Adrenal gland (tissue), 12 donors: ENCODE data around the gene HAVCR1. TPM values are rescaled to one million over a fixed set of nuclear protein-coding genes. Genes with fewer than 3 reads are reported as not detected.
"Not testable (repeated sequence)": the region's sequence is repeated elsewhere in the genome, so short reads cannot be mapped to it uniquely, and the experiment has no call there.

Experiments used
- DNase-seq, 7 donors: peaks; one replicate each; pipeline ENCODE4 v3.0.0-alpha.2; 2019 to 2020
- H3K27ac ChIP-seq, 5 donors: fragments of 200-600 bp; sonication (generic) in 4 of 5; 1 replicate in 3 of 5; 2 replicates in 2 of 5; pipeline versions ENCODE4 v1.5.1 to v1.8.0; 2016 to 2020; ENCODE audit warnings: mild to moderate bottlenecking in 1 of 5
- H3K27me3 ChIP-seq: fragments of 200-600 bp; 2 replicates; pipeline ENCODE4 v1.8.0; 2021
- H3K36me3 ChIP-seq, 2 donors: fragments of 200-600 bp; replicated peaks in 1 of 2; 1 replicate in 1 of 2; 2 replicates in 1 of 2; pipeline versions ENCODE4 v1.5.1 to v1.8.0; 2018 to 2022
- H3K4me1 ChIP-seq, 2 donors: fragments of 200-600 bp; replicated peaks in 1 of 2; 1 replicate in 1 of 2; 2 replicates in 1 of 2; pipeline versions ENCODE4 v1.5.1 to v1.8.0; 2018 to 2021
- H3K4me3 ChIP-seq, 4 donors: fragments of 200-600 bp; sonication (generic) in 3 of 4; one replicate each; pipeline ENCODE4 v1.5.1; 2016 to 2018
- H3K9me3 ChIP-seq, 3 donors: fragments of 200-600 bp; sonication (generic) in 1 of 3; replicated peaks in 1 of 3; 1 replicate in 2 of 3; 2 replicates in 1 of 3; pipeline versions ENCODE4 v1.5.1 to v1.8.0; 2016 to 2021
- POLR2A ChIP-seq, 2 donors: fragments of 450-650 bp; IDR thresholded peaks; one replicate each; pipeline ENCODE4 v1.6.1; 2017; ENCODE audit warnings: antibody characterized with exemption in 2 of 2, mild to moderate bottlenecking in 2 of 2, moderate library complexity in 1 of 2
- WGBS, 4 donors: extraction: QIAGEN DNeasy Blood & Tissue Kit in 2 of 4; methylation state at CpG; one replicate each; pipeline versions ENCODE4 v1.1.5 to v1.1.7; 2013 to 2017; 5-methylcytosine and 5-hydroxymethylcytosine counted together
- intact Hi-C, 2 donors: fragments of 100-400 bp; cut with DNase I; formaldehyde crosslinking; loops; one replicate each; pipeline versions ENCODE4 v1.14.1 to v1.15.0; 2022 to 2023
- polyA plus RNA-seq, 3 donors: library from polyadenylated mRNA; stranded (reverse); fragments of 200-250 nt in 2 of 3; fragments of 350-450 nt in 1 of 3; fragmentation: Illumina TruSeq in 1 of 3; extraction: RNeasy Lipid Tissue Mini Kit (QIAGEN cat#74804) in 1 of 3; gene quantifications; one replicate each; pipeline ENCODE4 v1.2.3, GENCODE V29; 2013 to 2014
- total RNA-seq, 9 donors: library from RNA; depleted of rRNA in 4 of 9; stranded (reverse); fragments of >200 nt in 4 of 9; fragments of 120-200 nt in 1 of 9; fragmentation: NEBNext Ultra II Directional in 1 of 9; extraction: Animal tissue kit (Norgen Biotek cat#: 25700) in 1 of 9; gene quantifications; one replicate each; pipeline versions ENCODE4 v1.1.0 to v1.2.4, GENCODE V29; 2013 to 2023
- TF ChIP-seq, protein P1 (sequence below), 6 experiments: fragments of 450-650 bp in 4 of 6; fragments of 200-600 bp in 2 of 6; sonication (generic) in 1 of 6; IDR thresholded peaks; 1 replicate in 5 of 6; 2 replicates in 1 of 6; pipeline versions ENCODE4 v1.5.1 to v1.8.0; 2016 to 2021; ENCODE audit warnings: antibody characterized with exemption in 6 of 6, mild to moderate bottlenecking in 2 of 6, moderate library complexity in 1 of 6
- donor health status: healthy with polysubstance abuse.
- donor health status: Bipolar disorder and iron deficiency.
- donor health status: DM: yes; HTN: yes; CAD: no.
- donor health status: DM: no; HTN: no; CAD: no.
- donor health status: DM: no; HTN: no; CAD: no.
- donor health status: DM: yes; HTN: yes; CAD: no.

Gene HAVCR1
- total and polyA plus RNA-seq, 12 donors: 0.07 to 0.33 TPM; not detected in 10

DNA sequence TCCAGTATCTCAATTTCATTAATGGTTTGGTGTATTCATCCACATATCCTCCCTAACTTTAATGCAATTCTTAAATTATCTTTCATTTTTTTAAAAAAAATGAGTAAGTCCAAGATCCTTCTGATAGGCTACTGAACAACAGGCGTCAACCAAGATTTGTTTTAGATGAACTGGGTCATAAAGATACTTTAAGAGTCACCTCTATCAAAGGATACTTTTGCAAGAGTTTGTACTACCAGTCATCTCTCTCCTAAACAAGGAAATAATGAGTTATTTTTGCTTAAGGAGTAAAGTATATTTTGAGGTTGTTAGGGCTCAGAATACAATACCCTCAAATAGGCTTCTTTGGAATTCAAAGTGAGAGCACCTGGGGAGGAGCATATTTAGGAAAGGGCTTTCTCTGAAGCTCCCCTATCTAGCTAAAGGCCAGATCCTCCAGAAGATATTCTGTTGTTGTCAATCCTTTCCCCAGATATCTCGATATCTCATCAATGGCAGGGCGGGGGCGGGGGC is 25.8 kb downstream of the HAVCR1 start:
- Histone ChIP-seq H3K9me3 (no peaks in the 10 kb centered on the region), H3K36me3 (no peaks in the 10 kb centered on the region), H3K27me3 (no peaks in the 10 kb centered on the region), H3K4me3 (no peak overlapping the region), H3K27ac (no peak overlapping the region), H3K4me1 (no peaks in the 10 kb centered on the region)
- DNase-seq: no peak
- TF ChIP-seq, protein P1, sequence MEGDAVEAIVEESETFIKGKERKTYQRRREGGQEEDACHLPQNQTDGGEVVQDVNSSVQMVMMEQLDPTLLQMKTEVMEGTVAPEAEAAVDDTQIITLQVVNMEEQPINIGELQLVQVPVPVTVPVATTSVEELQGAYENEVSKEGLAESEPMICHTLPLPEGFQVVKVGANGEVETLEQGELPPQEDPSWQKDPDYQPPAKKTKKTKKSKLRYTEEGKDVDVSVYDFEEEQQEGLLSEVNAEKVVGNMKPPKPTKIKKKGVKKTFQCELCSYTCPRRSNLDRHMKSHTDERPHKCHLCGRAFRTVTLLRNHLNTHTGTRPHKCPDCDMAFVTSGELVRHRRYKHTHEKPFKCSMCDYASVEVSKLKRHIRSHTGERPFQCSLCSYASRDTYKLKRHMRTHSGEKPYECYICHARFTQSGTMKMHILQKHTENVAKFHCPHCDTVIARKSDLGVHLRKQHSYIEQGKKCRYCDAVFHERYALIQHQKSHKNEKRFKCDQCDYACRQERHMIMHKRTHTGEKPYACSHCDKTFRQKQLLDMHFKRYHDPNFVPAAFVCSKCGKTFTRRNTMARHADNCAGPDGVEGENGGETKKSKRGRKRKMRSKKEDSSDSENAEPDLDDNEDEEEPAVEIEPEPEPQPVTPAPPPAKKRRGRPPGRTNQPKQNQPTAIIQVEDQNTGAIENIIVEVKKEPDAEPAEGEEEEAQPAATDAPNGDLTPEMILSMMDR (IDR thresholded peaks at IDR 0.05): no peak
- TF ChIP-seq POLR2A (IDR thresholded peaks at IDR 0.05): no peak
- 88 to 97% (median 91%) methylated on average over 4 of the region's 4 CpGs for WGBS, 4 donors
- intact Hi-C loops: no loop called here

GRCh38 chr5:157030692-157031091 is 28.2 kb downstream of the HAVCR1 start:
- DNase-seq: no peak
- Histone ChIP-seq H3K4me1 (no peaks in the 10 kb centered on the region), H3K36me3 (no peaks in the 10 kb centered on the region), H3K27me3 (no peaks in the 10 kb centered on the region), H3K27ac (no peak overlapping the region), H3K4me3 (no peak overlapping the region), H3K9me3 (no peaks in the 10 kb centered on the region)
- intact Hi-C loops: no loop called here
- TF ChIP-seq POLR2A (IDR thresholded peaks at IDR 0.05): no peak
- TF ChIP-seq, protein P1 (IDR thresholded peaks at IDR 0.05): no peak
- 60 to 66% (median 62%) methylated on average over 3 of the region's 3 CpGs for WGBS, 4 donors

DNA sequence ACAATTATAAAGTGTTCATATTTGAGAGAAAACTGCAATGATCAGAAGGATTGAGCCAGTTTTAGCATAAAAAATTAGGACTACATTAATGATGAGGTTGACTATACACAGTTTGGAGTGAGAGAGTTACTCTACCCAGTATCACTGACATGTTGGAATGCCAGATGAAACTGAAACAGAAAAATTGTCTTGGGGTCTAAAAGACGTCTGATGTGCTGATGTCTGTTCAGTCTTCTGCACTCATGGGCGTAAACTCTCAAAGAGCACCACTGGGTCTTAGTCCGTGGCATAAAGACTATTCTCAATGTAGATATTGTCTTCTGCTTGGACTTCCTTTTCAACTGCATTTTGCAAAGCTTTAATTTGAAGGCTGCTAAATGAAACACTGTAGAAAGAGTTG is 29.5 kb downstream of the HAVCR1 start:
- Histone ChIP-seq H3K27ac (no peak overlapping the region), H3K36me3 (no peaks in the 10 kb centered on the region), H3K27me3 (no peaks in the 10 kb centered on the region), H3K4me1 (no peaks in the 10 kb centered on the region), H3K9me3 (no peaks in the 10 kb centered on the region), H3K4me3 (no peak overlapping the region)
- TF ChIP-seq, protein P1 (IDR thresholded peaks at IDR 0.05): no peak
- TF ChIP-seq POLR2A (IDR thresholded peaks at IDR 0.05): no peak
- WGBS, 4 donors: 76 to 88% (median 76%) methylated on average over 3 of the region's 3 CpGs
- no peak for DNase-seq
- intact Hi-C loops: no loop called here

DNA sequence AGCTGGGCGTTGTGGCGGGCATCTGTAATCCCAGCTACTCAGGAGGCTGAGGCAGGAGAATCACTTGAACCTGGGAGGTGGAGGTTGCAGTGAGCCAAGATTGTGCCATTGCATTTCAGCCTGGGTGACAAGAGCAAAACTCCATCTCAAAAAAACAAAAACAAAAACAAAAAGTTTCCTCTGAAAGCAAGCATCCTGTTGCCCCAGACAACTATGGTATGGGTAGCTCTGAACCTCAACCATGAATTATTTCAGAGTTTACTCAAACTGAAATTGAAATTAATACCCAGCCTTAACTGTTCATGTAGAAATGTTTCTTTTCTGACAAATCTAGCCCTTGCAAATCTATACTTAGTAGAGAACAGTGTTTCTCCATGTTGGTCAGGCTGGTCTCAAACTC is 31.3 kb downstream of the HAVCR1 start:
- H3K4me3 ChIP-seq, H3K9me3 ChIP-seq, DNase-seq, H3K4me1 ChIP-seq, H3K27ac ChIP-seq, H3K36me3 ChIP-seq, intact Hi-C loops, H3K27me3 ChIP-seq: not testable (repeated sequence)
- 91 to 100% (median 92%) methylated on average over 2 of the region's 2 CpGs for WGBS, 4 donors

GRCh38 chr5:157026789-157027424 is 32.0 kb downstream of the HAVCR1 start:
- intact Hi-C loops: no loop called here
- 67 to 73% (median 71%) methylated on average over 3 of the region's 3 CpGs for WGBS, 4 donors

More at GRCh38 chr5:157026789-157027424, 32.0 kb downstream of the HAVCR1 start:
- Histone ChIP-seq H3K4me3 (no peak overlapping the region), H3K27ac (no peak overlapping the region), H3K27me3 (no peaks in the 10 kb centered on the region), H3K9me3 (no peaks in the 10 kb centered on the region), H3K36me3 (no peaks in the 10 kb centered on the region), H3K4me1 (no peaks in the 10 kb centered on the region)
- TF ChIP-seq, protein P1 (IDR thresholded peaks at IDR 0.05): peak; percentile 4 to 51 (median 29)
- TF ChIP-seq POLR2A (IDR thresholded peaks at IDR 0.05): no peak
- no peak for DNase-seq
